GM18505 (cell line): ENCODE data around the gene TNIP1.

Experiments
- ATAC-seq: cut with Tn5 transposase; IDR thresholded peaks from one replicate; pipeline ENCODE4 v1.9.1; 2021; ENCODE audit not compliant: unreplicated experiment
- POLR2A ChIP-seq: IDR thresholded peaks from 4 replicates; pipeline ENCODE4 v1.6.1; 2011; ENCODE audit warnings: borderline replicate concordance; ENCODE audit not compliant: insufficient read depth, insufficient read length; ENCODE audit errors: extremely low read depth

Gene TNIP1

DNA sequence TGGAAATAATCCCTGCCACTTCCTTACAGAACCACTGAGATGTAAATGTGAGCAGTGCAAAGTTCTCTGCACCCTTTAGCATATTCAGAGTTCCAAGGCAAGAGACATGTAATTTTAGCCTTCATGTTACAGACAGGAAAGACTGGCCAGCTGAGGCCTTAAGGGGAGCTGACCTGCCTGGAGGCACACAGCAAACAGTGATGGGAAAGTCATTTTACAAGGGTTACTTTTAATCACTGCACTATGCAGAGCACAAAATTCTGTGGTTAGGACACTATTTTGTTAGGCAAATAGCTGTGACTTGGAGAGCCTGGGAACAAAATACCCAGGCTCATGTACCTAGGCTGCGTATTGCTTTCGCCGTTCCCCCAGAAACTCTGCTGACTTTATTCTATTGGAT, 30.2 kb upstream of the TNIP1 start:
- TF ChIP-seq POLR2A, result no peak

DNA sequence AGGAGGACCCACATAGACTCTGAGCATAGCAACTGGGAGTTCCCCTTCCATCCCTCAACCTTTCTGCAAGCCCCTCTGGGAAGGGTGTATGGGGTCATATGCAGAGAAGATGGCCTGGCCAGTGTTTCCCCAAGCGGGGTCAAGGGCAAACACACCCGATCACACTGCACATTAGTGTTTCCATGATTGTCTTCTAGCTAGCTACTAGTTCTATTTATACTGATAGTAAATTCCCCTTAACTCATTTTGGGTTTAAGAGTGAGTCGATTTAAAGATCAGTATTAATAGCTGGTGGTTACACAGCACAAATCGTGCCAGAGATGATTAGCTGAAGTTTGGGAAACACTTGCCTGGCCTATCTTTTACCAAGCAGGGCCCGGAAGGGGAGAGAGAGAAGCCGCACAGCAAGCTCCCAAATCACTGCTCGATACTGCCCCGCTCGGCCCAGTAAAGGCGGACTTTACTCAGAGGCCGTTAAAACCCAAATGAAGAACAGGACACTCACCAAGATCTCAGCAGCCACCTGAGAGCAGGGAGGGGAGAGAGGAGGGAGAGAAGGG, 29.4 kb upstream of the TNIP1 start:
- no peak for TF ChIP-seq POLR2A
- no peak for ATAC-seq

More for the DNA sequence above, 30.2 kb upstream of the TNIP1 start:
- no peak for ATAC-seq

DNA sequence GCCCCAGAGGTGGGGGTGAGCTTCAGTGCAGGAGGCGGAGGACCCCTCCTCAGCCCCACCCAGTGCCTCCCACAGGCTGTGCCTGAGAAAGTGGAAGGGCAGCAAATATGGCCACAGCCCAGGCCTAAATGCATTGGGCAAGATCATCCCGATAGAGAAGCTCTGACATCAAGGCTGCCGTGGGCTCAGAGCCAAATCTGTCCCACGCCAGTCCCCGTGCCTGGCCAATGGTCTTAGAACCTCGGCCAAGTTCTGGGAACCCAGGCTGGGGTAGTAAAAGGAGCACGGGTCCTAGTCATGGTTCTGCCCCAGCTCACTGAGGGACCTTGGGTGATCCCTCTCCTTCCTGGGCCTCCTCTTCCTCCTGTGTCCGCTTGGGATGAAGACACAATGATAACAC, 27.7 kb upstream of the TNIP1 start:
- TF ChIP-seq POLR2A, result no peak
- ATAC-seq, result no peak

DNA sequence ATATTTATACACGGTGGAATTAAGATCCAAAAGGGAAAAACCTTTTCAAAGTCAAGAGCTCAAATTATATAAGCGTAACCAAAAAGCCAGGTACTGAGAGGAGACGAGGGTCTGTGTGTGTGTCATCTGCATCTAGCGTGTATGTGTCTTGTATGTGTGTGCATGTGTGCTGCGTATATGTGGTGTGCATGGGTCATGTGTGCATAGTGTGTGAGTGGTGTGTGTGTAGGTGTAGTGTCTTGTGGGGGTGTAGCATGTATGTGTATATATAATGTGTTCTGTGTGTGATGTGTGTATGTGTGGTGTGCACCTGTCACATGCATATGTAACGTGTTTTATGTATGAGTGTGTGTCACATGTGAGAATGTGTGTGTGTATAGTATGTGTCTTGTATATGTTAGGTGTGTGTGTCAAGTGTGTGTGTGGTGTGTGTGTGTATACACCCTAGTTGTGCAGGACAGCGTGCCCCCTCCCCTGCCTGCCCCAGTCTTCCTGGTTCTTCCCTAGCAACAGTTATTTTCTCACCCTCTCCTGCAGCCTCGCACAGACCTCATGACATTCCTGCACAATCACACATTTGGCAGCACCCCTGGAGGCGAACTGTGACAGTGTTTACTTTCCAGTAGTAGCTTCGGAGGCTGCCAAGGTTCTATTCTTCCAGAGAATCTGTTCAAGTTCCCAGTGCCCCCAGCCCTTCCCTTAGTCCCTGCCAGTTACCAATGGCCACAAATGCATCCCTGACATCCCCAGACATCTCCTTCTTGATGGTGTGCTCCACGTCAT, 27.1 kb upstream of the TNIP1 start:
- no peak for ATAC-seq
- peak; percentile 24 for TF ChIP-seq POLR2A

DNA sequence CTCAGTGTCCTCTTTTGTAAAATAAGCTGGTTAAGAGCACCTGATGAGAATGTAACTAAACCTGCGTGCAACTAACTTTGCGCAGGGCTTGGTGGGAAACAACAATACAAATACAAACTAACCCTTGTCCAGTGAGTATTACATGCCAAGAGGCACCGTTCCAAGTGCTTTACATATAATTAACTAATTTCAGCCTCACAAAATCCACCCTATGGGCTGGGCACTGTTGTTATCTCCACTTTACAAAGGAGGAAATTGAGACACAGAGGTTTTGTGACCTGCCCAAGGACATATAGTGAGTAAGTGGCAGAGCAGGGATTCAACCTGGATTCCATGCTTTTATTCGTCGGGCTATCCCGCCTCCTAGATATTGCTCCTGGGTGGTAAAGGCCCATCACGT, 26.2 kb upstream of the TNIP1 start:
- no peak for TF ChIP-seq POLR2A
- no peak for ATAC-seq

DNA sequence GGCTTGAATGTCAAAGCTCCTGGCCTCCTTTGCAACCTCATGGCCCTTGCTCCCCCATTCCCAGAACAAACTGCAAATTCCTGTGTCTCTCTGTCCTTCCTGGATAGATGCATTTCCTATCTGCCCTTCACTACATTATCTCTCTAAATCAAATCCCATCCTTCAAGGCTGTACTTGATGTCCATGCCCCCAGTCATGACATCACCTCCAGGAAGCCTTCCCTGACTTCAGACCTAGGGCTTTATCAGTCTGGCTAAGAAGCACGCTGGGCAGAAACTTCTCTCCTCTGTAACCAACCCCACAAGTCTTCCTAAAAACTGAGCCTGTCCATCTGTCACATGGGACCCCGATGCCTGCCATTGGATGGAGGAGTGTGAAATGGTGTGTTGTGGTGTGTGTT, 25.7 kb upstream of the TNIP1 start:
- no peak for ATAC-seq
- no peak for TF ChIP-seq POLR2A

DNA sequence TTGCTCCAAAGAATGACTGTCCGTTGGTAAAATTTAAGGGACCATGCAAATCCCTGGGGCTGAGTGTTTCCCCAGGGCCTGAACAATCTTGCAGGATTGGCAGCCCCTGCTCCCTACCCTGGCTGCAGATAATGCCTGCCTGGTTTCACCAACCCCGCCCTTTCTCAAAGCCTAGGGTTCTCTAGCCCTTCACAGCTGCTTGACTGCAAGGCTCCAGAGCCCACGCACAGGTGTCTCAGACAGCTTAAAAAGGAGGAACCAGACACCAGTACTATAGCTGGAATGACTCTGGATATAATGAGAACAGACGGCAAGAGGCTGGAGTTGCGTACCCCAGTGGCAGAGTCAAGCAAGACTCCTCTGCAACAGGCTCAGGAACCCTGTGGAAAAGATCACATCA, 25.2 kb upstream of the TNIP1 start:
- no peak for TF ChIP-seq POLR2A
- no peak for ATAC-seq

DNA sequence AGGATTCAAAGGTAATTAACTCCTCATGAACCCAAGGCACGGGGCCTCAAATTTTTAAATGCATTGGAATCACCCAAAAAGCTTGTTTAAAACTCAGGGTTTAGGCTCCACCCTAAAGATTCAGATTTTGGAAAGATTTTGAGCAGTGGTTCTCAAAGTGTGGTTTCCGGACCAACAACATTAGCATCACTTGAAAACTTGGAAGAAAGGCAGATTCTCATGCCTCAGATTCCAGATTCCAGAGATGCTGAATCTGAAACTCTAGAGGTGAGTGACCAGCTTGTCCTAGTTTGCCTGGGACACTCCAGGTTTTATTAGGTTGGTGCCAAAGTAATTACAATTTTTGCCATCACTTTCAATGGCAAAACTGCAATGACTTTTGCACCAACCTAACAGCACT, 24.7 kb upstream of the TNIP1 start:
- ATAC-seq, result no peak
- no peak for TF ChIP-seq POLR2A

DNA sequence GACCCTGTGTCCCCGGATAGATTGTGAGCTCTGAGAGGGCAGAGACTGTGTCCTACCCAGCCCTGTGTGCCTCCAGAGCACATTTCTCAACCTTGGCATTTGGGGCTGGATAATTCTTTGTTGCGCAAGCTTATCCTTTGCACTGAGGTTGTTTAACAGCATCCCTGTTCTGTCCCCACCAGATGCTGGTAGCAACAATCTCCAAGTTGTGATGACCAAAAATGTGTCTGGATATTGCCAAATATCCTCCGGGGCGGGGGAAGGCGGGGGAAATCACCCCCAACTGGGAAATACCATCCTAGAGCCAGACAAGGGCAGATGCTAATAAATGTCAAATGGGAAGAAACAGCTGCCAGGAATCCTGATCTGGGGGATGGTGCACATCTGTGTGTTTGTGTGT, 24.0 kb upstream of the TNIP1 start:
- ATAC-seq, result no peak
- no peak for TF ChIP-seq POLR2A

DNA sequence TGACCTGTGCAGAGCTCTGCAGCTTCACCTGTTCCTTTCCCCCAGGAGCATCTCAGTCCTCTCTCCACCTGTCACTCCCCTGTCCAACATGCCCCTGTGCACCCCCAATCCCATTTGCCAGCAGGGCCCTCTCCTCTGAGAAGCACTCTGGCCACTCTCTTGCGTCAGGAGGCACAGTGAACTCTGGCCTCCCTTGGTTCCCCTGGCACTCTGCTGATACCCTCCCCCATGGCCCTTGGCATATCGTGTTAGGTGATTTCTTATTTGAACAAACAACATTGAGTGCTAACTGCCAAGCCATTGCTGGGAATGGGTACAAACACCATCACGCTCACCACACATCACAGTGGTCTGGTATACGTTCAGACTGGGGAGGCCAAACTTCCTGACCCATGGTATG, 20.9 kb upstream of the TNIP1 start:
- ATAC-seq, result no peak
- no peak for TF ChIP-seq POLR2A

DNA sequence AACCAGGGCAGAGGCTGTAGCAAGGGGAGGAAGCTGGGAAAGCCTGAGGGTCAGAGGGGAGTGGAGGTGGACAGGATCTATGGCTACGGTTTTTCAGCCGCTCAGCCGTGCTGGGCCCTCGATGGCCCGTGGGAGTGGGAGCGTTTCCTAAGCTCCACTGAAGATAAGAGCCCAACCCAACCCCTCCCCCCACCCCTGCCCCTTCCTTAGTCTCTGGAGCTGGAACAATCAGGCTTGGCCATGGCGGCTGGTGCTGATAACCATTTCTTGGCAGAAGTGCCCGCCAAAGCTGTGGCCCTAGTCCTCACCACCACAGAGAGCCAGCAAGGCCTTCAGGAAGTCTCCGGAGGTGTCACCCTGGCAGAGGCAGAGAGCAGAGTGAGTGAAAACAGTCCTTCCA, 20.3 kb upstream of the TNIP1 start:
- ATAC-seq, result no peak
- no peak for TF ChIP-seq POLR2A

DNA sequence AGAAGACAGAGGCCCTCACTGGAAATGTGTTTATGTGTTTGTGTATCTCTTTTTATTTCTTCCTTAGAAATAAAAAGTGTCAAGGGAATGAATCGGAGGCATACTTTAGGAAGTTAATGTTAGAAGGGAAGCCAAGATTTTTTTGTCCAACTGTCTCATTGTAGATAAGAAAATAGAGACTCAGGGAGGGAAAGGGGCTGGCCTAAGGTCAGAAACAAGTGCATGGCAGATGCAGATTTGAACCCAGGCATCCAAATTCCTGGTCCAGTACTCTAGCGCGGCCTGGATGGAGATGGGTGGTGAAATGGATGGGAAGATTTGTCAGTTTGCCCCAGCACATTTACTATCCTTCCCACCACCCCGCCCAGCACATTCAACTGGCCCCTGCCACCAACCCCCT, 19.8 kb upstream of the TNIP1 start:
- TF ChIP-seq POLR2A, result no peak
- ATAC-seq, result no peak

DNA sequence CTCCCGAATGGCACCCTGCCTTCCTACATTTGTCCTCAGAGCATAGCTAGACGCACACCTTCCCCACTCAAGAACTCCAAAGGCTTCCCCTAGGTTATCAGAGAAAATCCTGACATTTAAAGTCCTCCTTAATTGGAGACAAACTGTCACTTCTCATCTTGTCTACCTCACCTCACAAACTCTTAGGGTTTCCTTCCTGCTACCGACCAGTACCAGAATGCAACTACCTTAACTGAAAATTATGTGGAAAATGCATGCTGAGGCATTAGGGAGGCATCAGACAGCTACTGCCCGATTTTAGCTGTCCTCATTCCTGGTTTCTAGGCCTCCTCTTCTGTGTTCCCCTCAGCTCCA, 17.9 kb upstream of the TNIP1 start:
- no peak for ATAC-seq
- TF ChIP-seq POLR2A, result no peak
